GM21576 (cell line): ENCODE results near the gene SRSF4.
"Not testable (repeated sequence)": the region's sequence is repeated elsewhere in the genome, so short reads cannot be mapped to it uniquely, and the experiment has no call there.

Experiments
- ATAC-seq: cut with Tn5 transposase; IDR thresholded peaks from one replicate; pipeline ENCODE4 v1.9.1; 2021; ENCODE audit warnings: mild to moderate bottlenecking, moderate library complexity; ENCODE audit not compliant: unreplicated experiment

Gene SRSF4

DNA sequence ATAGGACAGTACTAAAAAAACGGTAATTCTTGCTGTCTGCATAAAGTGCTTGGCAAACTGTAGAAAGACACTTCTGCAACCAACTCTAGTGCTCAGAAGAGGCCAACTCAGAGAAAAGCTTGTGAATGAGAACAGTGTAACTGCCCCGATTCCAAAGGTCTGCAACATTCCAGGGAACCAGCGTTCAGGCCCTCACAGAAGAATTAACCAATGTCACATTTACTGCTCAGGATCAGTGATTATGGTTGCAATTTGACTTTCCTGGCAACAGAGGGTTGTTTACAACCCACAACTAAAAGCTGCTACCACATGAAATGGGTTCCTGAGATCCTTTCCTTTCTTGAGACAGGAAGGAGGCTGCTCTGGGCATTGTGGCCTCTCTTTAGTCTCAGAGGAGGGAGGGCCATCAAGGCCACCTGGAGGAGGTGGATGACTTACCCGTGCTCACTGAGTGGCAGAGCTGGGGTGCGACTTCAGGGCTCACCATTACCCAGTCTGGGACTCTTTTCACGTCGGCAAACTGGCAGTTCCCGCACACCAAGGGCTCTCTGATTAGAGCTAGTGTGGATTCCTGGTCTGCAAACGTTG lies 15.3 kb downstream of the SRSF4 start:
- no peak for ATAC-seq

DNA sequence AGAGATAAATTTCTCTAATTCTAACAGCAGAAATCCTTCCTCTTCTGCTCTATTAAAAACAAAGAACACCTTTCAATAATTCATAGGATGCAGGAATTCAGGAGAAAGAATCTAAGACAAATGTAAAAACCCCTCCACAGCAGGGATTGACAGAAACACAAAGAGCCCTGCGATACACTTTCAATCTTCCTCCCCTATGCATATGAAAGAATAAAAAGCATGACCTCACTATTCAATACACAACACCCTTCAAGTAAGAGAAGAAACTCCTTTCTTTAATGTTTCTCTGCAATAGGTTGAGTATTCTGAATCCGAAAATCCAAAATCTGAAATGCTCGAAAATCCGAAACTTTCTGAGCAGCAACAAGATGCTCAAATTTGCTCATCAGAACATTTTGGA lies 17.1 kb downstream of the SRSF4 start:
- ATAC-seq, result no peak

- no peak for ATAC-seq
These were observed 19.1 kb downstream of the SRSF4 start for GRCh38 chr1:29162476-29163138.

DNA sequence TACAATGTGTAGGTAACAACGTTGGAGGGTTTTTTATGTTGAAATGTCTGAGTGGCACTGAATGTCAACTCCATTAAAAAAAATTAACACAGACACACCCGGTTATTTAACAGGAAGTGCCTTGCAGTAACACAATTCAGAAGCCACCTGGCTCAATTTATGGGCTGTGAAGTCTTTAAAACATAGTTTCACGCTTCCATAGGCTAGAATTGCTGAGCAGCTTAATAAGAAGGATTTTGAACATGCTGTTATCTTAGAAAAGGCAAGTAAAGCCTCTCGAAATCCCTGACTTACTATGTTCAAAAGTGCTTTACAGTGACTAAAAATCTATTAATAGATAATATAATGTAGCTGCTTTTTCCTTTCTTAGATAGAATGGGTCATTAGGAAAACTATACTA lies 19.7 kb downstream of the SRSF4 start:
- ATAC-seq, result no peak

- ATAC-seq, result no peak
These were observed 21.9 kb downstream of the SRSF4 start for GRCh38 chr1:29159773-29160172.

DNA sequence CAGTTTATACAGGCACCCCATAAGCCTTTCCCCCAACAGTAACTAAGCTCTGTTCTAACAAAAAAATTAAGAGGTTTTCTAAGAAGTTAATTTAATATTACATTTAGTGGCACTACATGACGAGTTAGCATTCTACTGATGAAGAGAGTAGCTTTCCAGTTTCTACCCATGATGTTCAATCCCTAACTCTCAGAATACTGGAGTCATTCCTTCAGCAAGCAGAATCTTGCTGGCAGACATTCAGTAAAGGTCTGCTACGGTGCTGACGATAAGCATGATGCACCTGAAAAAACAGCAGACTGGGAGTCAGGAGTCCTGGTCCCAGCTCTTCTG lies 24.5 kb downstream of the SRSF4 start:
- ATAC-seq, result no peak

DNA sequence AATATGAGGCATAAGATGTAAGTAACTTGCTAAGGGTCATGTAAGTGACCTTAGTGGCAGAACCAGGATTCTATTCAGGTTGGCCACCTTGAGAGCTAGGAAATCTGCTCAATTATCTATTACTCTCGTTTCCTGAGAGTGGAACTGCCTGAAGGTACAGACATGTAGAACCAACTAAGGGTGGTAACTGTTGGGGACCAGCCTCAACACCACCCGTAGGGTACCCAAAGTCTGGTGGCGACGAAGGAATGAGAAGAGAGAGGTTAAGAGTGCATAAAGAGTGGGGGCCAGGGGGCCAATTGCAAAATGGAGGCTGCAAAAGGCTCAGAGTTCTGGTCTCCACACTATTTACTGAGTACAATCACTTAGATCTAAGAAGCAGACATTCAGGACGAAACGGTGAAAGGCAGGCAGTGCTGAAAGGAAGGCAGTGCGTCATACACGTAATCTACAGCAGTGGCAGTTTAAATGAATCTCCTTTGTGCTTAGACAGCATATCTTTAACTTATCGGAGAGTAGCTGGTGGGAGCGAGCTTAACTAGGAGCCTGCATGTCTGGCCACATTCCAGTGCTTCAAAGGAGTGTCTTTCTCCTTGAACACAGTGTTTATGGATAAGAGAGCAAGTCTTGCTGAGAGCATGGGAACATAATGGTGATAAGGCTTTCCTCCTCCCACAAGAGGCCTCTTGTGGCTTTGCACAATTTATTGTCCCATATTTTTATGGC lies 25.0 kb downstream of the SRSF4 start:
- no peak for ATAC-seq

DNA sequence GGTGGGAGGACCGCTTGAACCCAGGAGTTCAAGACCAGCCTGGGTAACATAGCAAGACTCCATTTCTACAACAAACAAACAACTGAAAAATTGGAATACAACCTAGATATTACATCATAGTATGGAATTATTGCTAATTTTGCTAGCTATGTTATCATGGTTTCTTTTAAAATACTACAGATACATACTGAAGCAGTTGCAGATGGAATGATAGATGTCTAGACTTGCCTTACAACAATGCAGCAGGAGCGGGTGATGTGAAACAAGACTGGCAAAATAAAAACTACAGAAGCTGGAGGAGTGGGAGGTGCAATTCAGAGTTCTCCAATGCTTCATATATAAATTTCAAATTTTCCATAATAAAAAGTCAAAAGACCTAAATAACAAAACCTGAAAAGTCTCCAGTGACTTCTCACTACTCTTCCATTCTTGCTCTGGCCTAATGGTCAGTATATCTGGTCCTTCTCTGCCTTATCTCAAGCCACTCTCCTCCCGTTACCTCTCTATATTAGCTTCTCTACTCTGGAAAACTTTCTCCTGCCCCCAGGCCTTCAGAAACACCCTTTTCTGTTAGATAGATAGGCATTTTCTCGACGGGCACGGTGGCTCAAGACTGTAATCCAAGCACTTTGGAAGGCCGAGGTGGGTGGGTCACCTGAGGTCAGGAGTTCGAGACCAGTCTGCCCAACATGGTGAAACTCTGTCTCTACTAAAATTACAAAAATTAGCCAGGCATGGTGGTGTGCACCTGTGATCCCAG lies 29.5 kb downstream of the SRSF4 start:
- ATAC-seq, result no peak

GRCh38 chr1:29150346-29150745 lies 31.4 kb downstream of the SRSF4 start:
- ATAC-seq, result not testable (repeated sequence)

DNA sequence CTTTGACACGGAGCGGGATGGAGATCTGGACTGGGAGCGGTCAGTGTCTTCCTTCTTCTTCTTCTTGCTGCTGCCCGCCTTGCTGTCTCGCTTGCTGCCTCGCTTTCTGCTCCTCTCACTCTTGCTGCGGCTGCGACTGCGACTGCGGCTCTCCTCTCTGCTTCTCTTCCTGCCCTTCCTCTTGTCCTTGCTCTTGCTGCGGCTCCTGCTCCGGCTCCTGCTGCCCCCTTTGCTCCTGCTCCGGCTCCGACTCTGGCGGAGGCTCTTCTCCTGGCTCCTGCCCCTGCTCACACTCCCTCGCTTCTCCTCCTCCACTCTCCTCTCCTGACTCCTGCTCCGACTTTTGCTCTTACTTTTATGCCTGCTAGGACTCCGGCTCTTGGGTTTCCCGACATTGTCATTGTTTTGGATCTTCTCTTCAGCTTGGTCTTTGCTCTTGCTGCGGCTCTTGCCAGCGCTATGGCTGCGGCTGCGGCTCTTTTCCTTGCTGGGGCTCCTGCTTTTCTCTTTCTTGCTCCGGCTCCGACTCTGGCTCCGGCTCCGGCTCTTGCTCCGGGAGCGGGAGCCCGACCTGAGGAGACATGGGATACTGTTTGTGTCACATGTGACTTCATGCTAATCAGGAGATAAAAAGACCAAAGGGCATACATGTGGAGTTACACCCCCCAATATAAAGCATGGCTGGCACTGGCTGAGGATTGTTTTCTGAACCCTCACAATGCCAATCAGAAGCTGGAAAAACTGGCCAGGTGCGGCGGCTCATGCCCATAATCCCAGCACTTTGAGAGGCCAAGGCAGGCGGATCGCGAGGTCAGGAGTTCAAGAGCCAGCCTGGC lies 32.8 kb downstream of the SRSF4 start:
- no peak for ATAC-seq

- no peak for ATAC-seq
These were observed 35.8 kb downstream of the SRSF4 start for GRCh38 chr1:29145739-29146437.

DNA sequence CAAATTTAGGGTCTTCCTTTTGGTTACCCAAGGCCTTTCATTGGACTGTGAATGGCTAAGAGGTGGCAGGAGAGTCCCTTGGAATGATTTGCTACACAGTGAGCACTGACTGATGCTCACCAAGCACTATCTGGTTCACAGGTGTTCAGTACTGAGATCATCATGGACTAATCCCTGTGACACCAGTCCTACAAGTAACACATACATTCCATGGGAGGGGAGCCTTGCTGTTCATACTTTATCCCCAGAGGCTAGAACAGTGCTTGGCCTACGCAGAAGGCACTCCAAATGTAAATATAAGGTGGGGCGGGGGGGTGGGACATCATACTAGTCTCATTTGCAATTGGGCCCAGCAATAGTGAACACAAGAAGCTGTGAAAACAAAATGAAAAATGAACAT lies 37.5 kb downstream of the SRSF4 start:
- ATAC-seq, result no peak

GRCh38 chr1:29142714-29143113 lies 39.0 kb downstream of the SRSF4 start:
- ATAC-seq, result no peak

DNA sequence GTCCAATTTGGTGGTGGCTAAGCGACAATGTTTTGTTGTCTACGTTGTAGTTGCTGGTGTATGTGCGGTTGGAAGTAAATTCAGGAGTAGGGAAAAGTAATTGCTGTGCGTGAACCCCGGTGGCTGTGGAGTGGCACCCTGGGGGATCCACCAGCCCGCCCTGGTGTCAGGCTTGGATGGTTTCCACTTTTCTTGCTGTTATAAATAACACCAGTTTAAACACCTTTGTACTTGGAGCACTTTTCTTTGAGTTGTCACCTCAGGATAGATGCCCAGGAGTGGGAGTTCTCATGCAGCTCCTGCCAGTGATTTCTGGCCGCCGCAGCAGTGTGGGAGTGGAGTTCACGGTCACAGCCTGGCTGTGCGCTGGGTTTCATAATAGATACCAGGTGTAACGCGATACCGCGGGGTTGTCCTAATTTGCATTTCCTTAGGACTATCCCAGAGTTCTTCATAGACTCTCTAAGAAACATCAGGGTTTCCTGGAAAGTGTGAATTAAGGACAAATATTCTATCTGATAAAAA lies 45.2 kb downstream of the SRSF4 start:
- no peak for ATAC-seq

- ATAC-seq, result no peak
These were observed 47.0 kb downstream of the SRSF4 start for GRCh38 chr1:29134695-29135028.

GRCh38 chr1:29133861-29134694 lies 47.6 kb downstream of the SRSF4 start:
- ATAC-seq, result no peak

GRCh38 chr1:29131056-29131455 lies 50.6 kb downstream of the SRSF4 start:
- not testable (repeated sequence) for ATAC-seq

DNA sequence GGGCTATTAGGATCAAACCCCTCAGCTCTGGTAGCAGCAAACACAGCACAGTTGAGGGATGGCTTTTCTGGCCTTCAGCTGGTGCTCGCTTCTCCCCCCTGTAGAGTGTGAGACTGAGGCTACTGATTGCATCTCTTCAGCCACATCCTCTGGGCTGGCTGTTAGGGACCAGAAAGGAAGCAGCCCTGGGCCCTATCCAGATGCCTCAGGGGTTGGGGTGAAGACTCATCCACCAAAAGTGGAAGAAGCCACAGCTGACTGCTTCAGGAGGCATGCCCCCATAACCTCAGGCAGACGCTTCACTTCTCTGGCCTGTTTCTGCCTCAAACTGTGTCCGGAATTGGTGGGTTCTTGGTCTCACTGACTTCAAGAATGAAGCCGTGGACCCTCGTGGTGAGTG lies 51.8 kb downstream of the SRSF4 start:
- ATAC-seq, result no peak

DNA sequence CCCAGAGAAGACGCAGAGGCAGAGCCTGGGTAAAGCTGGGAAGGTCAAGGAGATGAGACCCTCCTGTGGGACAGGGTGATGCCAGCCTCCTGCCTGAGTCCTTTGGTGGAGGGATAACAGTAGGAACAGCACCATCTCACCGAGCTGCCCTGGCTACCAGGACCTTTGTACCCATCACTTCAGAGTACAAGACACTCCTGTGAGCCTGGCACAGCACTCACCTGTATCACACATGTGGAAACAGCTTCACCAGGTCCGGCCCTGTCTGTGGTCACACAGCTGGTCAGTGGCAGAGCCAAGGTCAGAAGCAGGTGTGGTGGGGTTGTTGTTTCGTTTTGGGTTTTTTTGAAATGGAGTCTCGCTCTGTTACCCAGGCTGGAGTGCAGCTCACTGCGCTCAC lies 53.0 kb downstream of the SRSF4 start:
- ATAC-seq, result no peak
